GM19023 (cell line): ENCODE measurements around the gene ASPRV1.

ENCODE experiments used
- ATAC-seq: cut with Tn5 transposase; IDR thresholded peaks from one replicate; pipeline ENCODE4 v1.9.1; 2021; ENCODE audit warnings: mild to moderate bottlenecking, moderate library complexity; ENCODE audit not compliant: unreplicated experiment

Gene ASPRV1

GRCh38 chr2:69989009-69989408 is 27.6 kb upstream of the ASPRV1 start:
- ATAC-seq, result no peak

GRCh38 chr2:69988086-69988635 is 26.7 kb upstream of the ASPRV1 start:
- no peak for ATAC-seq

GRCh38 chr2:69986691-69987090 is 25.3 kb upstream of the ASPRV1 start:
- no peak for ATAC-seq

GRCh38 chr2:69985688-69986087 is 24.3 kb upstream of the ASPRV1 start:
- no peak for ATAC-seq

GRCh38 chr2:69985216-69985615 is 23.8 kb upstream of the ASPRV1 start:
- ATAC-seq, result no peak

GRCh38 chr2:69983392-69983966 is 22.0 kb upstream of the ASPRV1 start:
- no peak for ATAC-seq

- ATAC-seq, result no peak
These were observed 18.7 kb upstream of the ASPRV1 start for GRCh38 chr2:69979902-69980807.

- ATAC-seq, result no peak
These were observed 16.6 kb upstream of the ASPRV1 start for GRCh38 chr2:69977906-69978482.

- no peak for ATAC-seq
These were observed 15.8 kb upstream of the ASPRV1 start for GRCh38 chr2:69977186-69977585.

GRCh38 chr2:69975853-69976462 is 14.5 kb upstream of the ASPRV1 start:
- ATAC-seq, result no peak

- ATAC-seq, result no peak
These were observed 13.9 kb upstream of the ASPRV1 start for GRCh38 chr2:69975136-69975852.

- no peak for ATAC-seq
These were observed 11.9 kb upstream of the ASPRV1 start for GRCh38 chr2:69973335-69973735.

- ATAC-seq, result no peak
These were observed 11.4 kb upstream of the ASPRV1 start for GRCh38 chr2:69972822-69973221.

GRCh38 chr2:69969991-69970390 is 8.6 kb upstream of the ASPRV1 start:
- no peak for ATAC-seq

GRCh38 chr2:69969126-69969983 is 7.9 kb upstream of the ASPRV1 start:
- ATAC-seq, result no peak

GRCh38 chr2:69968609-69969008 is 7.2 kb upstream of the ASPRV1 start:
- ATAC-seq, result no peak

- no peak for ATAC-seq
These were observed 5.1 kb upstream of the ASPRV1 start for GRCh38 chr2:69966496-69966895.

- ATAC-seq, result no peak
These were observed 4.5 kb upstream of the ASPRV1 start for GRCh38 chr2:69965756-69966445.

- no peak for ATAC-seq
These were observed 3.0 kb upstream of the ASPRV1 start for GRCh38 chr2:69964353-69964841.
